ENCODE results near the gene WDFY4.

Gene WDFY4

DNA sequence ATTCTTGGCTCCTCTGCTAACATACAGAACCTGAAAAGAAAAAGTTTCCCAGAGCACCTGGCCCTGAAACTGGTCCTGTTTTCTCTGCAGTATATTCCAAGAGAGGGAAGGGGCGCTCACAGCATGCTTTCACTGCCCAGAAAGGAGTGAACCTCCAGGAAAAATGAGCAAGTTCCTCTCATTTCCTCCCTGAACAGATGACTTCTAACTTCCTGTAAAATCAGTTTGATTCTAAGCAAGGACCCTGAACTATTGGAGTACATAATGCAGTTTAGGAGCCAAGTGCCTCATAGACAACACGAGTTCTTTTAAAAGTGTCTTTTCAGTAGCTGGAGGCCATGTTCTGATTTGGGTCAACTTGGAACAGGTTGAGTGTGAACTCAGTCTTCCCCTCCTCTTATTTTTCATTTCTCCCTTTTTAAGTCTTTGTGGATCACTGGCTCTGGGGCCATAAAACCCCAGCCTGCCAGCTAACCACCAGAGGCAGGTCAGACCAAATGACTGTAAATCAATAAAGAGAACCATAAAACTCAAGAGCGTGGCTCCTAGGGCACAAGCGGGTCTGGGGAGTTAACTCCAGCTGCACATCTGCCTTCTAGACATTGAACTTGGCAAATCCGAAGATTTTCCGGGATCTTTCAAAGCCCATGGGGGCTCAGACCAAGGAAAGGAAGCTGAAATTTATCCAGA lies 260.9 kb downstream of the WDFY4 start:
- no peak for DNase-seq (ENCODE audit: low read depth)

DNA sequence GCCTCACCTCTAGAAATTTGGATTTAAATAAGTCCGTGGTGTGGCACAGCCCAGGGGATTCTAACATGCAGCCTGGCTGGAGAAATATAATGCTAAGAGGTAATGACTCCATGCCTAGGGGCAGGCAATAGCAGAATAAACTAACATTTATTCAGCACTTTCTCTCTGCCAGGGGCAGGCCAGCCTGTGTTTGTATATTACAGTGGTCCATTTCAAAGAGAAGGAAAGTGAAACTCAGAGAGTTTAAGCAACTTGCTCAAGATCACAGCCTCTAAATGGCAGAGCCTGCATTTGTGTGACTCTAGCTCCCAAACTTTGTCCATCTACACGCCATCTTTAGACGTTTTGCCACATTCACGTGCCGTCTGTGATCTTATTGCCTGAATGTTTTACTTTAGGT lies 261.7 kb downstream of the WDFY4 start:
- DNase-seq (ENCODE audit: low read depth) = no peak

- no peak for DNase-seq (ENCODE audit: low read depth)
Measured at GRCh38 chr10:48946891-48947500, 262.3 kb downstream of the WDFY4 start.

DNA sequence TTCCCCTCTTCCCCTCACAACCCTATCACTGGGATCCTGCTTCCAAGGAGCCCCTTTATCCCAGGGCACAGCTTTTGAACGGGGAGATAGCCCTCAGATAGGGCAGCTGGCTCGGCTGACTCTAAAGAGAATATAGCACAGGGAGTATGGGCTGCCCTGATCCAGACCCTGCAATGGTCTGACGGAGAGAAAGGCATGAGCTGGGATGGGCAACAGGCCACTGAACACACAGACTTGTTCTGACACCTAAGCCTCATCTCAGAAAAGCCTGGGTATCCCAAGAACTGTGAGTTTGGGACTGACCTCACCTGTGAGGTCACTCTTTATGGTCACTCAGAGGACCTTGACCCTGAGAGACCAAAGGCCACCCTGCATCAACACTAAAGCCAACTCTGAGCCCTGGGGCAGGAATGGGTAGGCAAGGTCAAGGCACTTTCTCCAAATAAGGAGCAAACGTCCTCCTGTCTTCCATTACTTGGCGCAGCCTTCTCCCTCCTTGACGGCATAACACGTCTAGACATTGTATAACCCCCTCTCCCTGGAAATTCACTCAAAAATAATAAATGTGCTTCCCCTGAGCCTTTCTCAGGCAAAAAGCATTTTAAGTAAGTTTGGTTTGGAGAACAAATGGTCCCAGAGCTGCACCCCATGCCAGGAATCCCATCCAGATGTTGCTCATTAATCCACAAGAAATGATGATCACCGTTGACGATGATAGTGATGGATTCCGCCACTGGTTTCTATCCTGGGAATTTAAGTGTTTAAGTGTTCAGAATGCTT lies 263.2 kb downstream of the WDFY4 start:
- no peak for DNase-seq (ENCODE audit: low read depth)

DNA sequence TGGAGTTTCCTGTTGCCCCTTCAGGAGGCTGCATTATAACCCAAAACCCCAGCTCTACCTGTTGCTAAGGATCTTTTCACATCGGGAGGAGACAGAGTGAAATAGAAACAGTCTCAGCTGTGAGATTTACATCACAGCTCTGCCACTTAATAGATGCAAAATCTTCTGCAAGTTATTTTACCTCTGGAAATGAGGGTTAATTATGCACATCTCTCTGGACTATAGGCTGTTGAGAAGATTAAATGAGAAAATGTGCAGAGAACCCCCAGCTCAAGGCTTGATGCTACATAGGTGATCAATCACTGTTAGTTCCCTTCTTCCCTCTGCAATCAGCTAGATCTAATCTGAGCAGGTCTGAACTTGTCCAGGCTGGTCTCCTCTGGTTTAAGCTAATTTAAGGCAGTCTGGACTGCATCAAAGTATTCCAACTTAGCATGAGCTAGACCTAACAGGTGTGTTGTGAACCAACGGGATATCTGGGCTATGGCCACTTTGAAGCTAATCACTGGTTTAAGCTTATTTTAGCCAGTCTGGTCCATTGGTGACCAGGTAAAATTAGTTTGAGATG lies 263.9 kb downstream of the WDFY4 start:
- no peak for DNase-seq (ENCODE audit: low read depth)

- no peak for DNase-seq (ENCODE audit: low read depth)
Measured at GRCh38 chr10:48951707-48952106, 267.0 kb downstream of the WDFY4 start.

GRCh38 chr10:48957361-48958151 lies 272.9 kb downstream of the WDFY4 start:
- DNase-seq (ENCODE audit: low read depth) = no peak

GRCh38 chr10:48958598-48959190 lies 274.0 kb downstream of the WDFY4 start:
- no peak for DNase-seq (ENCODE audit: low read depth)

DNA sequence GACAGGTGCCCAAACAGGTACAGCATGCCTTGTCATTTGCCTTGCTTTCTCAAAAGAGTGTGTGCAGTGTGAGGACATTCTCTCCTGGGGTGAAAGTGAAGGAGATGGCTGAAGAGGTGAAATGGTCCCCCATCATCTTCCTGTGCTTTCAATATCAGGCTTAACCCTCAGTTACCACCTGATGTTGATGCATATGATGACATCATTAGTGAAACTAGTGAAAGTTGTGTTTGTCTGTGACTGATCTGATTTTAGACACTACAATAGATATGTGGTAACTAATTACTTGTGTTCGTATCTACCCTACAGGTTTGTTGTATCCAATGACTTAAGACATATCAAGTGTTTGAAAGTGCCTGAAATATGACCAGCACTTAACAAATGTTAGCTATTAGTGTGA lies 279.4 kb downstream of the WDFY4 start:
- DNase-seq (ENCODE audit: low read depth) = no peak

DNA sequence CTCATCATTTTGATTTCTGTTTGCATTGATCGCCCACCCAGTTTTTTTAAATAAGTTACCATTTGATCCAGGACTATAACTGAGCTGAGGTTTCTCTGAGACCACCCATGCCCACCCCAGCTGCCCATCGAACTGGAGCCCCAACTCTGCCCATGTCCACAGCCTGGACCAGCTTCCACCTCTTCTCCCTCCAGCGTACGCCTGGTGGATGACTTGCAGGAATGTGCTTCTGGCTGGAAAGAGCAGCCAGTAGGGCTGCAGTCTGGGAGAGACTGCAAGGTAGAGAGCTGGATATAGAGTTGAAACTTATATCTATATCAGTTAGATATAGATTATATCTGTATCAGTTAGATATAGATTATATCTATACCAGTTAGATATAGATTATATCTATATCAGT lies 280.8 kb downstream of the WDFY4 start:
- DNase-seq (ENCODE audit: low read depth) = no peak

DNA sequence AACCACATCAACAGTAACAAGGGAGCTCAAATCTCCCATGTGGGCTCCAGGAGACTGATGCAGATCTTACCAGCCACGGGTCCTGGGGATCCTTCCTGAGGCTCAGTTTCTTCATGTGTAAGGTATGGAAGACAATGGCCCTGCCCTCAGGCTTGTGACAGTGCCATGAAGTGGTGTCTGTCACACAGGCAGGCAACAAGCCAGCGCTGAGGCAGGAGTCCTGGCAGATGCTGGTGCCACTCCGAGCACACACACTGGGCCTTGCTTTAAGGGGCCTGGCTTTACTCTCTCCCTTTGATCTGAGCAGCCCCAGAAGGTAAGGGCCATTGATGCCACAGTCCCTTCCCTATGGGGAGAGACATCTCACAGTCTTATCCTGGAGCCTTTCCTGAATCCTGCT lies 283.4 kb downstream of the WDFY4 start:
- no peak for DNase-seq (ENCODE audit: low read depth)

DNA sequence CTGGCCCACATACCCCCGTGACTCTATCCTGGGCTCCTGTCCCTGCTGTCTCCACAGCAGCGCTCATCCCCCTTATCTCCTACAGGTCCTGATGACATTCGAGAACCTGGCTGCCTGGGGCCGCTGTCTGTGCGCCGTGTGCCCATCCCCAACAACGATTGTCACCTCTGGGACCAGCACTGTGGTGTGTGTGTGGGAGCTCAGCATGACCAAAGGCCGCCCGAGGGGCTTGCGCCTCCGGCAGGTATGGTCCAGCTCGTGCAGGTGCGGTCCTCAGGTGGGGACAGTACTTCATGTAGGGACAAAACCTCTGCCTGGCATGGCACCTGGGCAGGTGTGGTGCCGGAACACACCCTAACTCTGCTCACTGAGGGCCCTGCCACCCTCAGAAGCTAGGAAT lies 285.4 kb downstream of the WDFY4 start:
- DNase-seq (ENCODE audit: low read depth) = no peak

DNA sequence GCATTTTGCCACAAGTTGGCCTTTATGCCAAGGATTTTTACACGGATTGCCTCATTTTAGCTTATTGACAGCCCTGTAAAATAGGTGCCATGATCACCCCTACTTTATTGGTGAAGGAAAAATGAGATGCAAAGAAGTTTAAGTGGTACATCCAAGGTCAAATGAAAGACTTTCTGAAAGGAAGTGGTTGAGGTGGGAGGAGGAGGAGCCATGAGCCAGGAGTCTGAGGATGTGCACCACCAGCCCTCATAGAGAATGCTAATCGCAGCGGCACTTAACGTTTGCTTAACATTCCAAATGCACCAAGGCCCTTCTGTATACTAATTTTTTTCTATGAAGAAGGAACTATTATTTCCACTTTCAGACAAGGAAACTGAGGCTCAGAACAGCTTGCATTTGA lies 286.0 kb downstream of the WDFY4 start:
- no peak for DNase-seq (ENCODE audit: low read depth)

GRCh38 chr10:48973065-48973464 lies 288.4 kb downstream of the WDFY4 start:
- DNase-seq (ENCODE audit: low read depth) = no peak

DNA sequence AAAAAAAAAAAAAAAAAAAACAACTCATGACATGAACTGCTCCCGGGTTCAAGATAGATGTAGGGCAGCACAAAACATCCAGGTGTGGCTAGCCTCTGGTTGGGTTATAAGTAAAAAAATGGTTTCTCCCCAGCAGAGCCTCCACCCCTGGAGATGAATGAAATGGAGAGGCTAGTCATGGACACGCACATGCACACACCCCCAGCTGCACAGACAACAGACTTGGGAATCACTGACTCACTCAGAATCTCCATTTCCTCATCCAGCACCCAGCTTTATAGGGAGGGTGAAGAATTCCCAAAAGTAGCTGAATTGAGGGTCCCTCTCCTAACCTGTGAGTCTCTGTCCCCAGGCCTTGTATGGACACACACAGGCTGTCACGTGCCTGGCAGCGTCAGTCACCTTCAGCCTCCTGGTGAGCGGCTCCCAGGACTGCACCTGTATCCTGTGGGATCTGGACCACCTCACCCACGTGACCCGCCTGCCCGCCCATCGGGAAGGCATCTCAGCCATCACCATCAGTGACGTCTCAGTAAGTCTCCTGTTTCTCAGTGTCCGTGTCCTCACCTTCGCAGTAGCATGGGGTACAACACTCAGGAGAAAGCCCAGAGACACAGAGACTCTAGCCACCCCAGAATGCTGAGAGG lies 290.0 kb downstream of the WDFY4 start:
- no peak for DNase-seq (ENCODE audit: low read depth)

DNA sequence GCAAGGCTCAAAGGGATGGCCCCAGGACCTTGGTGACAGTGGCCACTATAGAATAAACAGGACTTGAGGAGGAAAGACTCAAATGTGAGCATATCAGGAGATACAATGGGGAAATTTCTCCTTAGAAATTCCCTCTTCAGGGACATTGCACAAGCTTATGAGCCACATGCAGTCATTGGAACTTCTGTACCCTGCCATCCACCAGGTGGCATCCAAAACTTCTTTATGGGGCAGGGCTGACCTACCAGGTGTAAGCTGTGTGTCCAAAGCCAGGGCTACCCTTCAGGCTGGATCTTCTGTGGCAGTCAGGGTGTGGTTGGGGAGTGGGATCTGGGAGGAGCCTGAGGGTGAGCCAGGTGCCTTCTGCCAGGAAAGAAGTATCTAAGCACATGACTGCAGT lies 291.5 kb downstream of the WDFY4 start:
- no peak for DNase-seq (ENCODE audit: low read depth)

DNA sequence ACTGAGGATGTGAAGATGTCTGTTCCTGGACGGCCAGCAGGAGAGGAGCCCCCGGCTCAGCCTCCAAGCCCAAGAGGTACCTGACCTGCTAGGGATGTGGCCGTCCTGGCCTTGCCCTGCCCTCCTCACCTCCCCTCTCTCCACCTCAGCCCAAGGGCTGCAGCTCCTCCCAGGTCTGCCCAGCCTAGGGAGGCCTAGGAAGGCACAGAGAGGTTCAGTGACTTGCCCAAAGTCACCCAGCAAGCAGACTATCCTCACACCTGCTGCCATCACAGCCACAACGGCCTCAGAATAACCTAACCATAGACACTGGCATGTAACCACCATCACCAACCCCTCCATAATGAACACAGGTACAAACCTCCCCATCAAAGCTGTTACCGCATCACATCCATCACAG lies 293.6 kb downstream of the WDFY4 start:
- DNase-seq (ENCODE audit: low read depth) = no peak

GRCh38 chr10:48981310-48981907 lies 296.7 kb downstream of the WDFY4 start:
- DNase-seq (ENCODE audit: low read depth) = no peak

DNA sequence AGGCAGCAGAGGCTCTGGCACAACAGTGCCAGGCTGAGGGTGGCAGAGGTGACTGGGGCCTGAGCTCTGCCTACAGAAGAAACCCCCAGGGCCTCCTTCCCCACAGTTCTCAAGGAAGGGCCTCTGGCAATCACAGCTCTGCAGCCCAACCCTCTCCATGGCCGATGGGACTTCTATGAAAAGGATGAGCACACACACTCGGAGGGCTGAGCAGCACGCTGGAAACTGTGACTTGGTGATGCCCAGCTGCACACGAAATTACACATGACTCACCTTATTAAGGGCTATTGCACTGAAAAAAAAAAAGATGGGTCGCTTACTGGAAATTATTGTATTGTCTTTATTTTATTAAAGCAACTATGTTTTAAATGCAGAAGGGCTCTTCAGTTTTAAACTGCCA lies 297.9 kb downstream of the WDFY4 start:
- no peak for DNase-seq (ENCODE audit: low read depth)

DNA sequence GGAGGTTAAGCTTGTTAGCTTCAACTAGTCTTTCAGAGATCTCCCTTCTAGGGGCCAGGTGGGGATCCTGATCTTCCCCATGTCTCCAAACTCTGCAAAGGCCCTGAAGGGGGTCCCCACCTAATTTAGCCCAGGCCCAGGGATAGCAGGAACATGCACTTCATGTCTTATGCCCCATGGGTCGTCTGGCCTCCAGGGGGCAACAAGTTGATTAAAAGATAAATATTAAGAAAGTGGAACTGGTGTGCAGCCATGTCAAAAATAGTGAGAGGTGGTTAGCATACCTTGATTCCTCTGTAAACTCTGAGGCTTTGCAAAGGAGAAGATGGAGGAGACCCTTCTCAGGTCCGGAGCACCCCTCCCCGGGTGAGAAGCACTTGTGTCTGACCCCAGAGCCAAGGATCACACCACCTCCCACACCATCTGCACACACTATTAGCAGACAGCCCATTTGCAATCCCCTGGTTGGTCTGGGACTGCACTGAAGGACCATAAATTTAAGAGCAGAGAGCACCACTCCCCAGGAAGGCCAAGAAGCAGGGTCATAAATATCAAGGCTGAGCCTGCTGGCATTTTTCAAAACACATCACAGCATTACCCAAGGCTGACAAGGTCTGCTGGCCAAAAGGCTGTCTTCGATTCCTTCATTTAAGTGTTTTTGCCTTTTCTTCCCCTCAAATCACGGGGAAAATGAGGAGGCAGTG lies 299.1 kb downstream of the WDFY4 start:
- no peak for DNase-seq (ENCODE audit: low read depth)

Data from HS-27A (cell line).